ENCODE results near the gene ADARB2.

DNA sequence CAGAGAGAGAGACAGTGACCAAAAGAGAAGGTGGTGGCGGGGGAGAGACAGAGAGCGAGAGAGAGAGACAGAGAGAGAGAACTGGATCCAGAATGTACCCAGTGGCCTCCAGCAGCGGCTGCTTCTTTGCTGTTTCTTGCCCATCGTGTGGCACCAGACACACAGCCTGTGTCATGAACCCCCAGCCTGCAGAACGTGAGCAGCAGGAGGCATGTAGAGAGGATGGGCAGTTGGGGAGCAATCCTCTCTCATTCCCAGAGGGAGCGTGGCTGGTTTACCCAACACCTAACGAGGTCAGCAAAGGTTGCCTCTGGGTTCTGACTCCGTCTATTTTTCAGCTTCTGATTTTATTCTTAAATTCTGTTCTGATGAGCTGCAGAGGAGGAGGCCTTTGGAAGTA, 168.1 kb downstream of the ADARB2 start:
- TF ChIP-seq CTCF (IDR thresholded peaks at IDR 0.05): no peak
- no peak for TF ChIP-seq POLR2A (IDR thresholded peaks at IDR 0.05)

All from testis (tissue), 2 donors.